Peyer's patch (tissue), 4 donors: ENCODE measurements around the gene PIGL.

Experiments
- POLR2A ChIP-seq, 2 donors: fragments of 450-650 bp; IDR thresholded peaks; one replicate each; pipeline ENCODE4 v1.5.1; 2017; ENCODE audit warnings: antibody characterized with exemption in 2 of 2, mild to moderate bottlenecking in 2 of 2, moderate library complexity in 2 of 2
- TF ChIP-seq, protein P1 (sequence below), 6 experiments: fragments of 450-650 bp in 4 of 6; fragments of 200-600 bp in 2 of 6; sonication (generic) in 1 of 6; IDR thresholded peaks; one replicate each; pipeline ENCODE4 v1.5.1; 2017 to 2019; ENCODE audit warnings: antibody characterized with exemption in 6 of 6, mild to moderate bottlenecking in 3 of 6, moderate library complexity in 1 of 6

DNA sequence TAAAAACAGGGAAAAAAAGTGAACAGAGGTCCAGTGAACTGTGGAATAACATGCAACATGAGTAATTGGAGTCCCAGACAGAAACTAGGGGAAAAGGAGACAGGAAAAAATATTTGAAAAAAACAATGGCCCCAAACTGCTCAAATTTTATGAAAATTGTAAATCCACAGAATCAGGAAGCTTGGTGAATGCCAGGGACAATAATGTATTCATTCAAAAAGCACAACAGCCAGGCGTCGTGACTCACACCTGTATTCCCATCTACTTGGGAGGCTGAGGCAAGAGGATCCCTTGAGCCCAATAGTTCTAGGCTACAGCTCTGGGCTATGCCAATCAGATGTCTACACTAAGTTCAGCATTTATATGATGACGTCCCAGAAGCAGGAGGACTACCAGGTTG is 25.4 kb upstream of the PIGL start:
- TF ChIP-seq, protein P1, sequence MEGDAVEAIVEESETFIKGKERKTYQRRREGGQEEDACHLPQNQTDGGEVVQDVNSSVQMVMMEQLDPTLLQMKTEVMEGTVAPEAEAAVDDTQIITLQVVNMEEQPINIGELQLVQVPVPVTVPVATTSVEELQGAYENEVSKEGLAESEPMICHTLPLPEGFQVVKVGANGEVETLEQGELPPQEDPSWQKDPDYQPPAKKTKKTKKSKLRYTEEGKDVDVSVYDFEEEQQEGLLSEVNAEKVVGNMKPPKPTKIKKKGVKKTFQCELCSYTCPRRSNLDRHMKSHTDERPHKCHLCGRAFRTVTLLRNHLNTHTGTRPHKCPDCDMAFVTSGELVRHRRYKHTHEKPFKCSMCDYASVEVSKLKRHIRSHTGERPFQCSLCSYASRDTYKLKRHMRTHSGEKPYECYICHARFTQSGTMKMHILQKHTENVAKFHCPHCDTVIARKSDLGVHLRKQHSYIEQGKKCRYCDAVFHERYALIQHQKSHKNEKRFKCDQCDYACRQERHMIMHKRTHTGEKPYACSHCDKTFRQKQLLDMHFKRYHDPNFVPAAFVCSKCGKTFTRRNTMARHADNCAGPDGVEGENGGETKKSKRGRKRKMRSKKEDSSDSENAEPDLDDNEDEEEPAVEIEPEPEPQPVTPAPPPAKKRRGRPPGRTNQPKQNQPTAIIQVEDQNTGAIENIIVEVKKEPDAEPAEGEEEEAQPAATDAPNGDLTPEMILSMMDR (IDR thresholded peaks at IDR 0.05) = no peak
- TF ChIP-seq POLR2A (IDR thresholded peaks at IDR 0.05) = no peak
